GM18505 (cell line): ENCODE measurements around the gene NBAS.
A peak's percentile ranks its signal among the peaks of the same experiment; 100 is the strongest.

Experiments
- ATAC-seq: cut with Tn5 transposase; IDR thresholded peaks from one replicate; pipeline ENCODE4 v1.9.1; 2021; ENCODE audit not compliant: unreplicated experiment
- POLR2A ChIP-seq: IDR thresholded peaks from 4 replicates; pipeline ENCODE4 v1.6.1; 2011; ENCODE audit warnings: borderline replicate concordance; ENCODE audit not compliant: insufficient read depth, insufficient read length; ENCODE audit errors: extremely low read depth

NBAS gene

GRCh38 chr2:15582710-15583357 lies 21.7 kb upstream of the NBAS start:
- no peak for ATAC-seq
- no peak for TF ChIP-seq POLR2A

GRCh38 chr2:15580451-15580850 lies 19.3 kb upstream of the NBAS start:
- no peak for TF ChIP-seq POLR2A
- no peak for ATAC-seq

GRCh38 chr2:15579641-15580040 lies 18.5 kb upstream of the NBAS start:
- no peak for ATAC-seq
- TF ChIP-seq POLR2A, result no peak

- peak; percentile 90 for ATAC-seq
- no peak for TF ChIP-seq POLR2A
These were observed 16.1 kb upstream of the NBAS start for GRCh38 chr2:15577071-15577735.

GRCh38 chr2:15571729-15572128 lies 10.6 kb upstream of the NBAS start:
- ATAC-seq, result no peak
- no peak for TF ChIP-seq POLR2A

- TF ChIP-seq POLR2A, result no peak
- ATAC-seq, result no peak
These were observed 9.0 kb upstream of the NBAS start for GRCh38 chr2:15570104-15570503.

- ATAC-seq, result no peak
- TF ChIP-seq POLR2A, result no peak
These were observed 7.7 kb upstream of the NBAS start for GRCh38 chr2:15568874-15569273.

- no peak for ATAC-seq
- no peak for TF ChIP-seq POLR2A
These were observed 5.8 kb upstream of the NBAS start for GRCh38 chr2:15566912-15567311.

GRCh38 chr2:15565994-15566671 lies 5.0 kb upstream of the NBAS start:
- no peak for ATAC-seq
- TF ChIP-seq POLR2A, result no peak

GRCh38 chr2:15565392-15565791 lies 4.3 kb upstream of the NBAS start:
- no peak for TF ChIP-seq POLR2A

GRCh38 chr2:15563227-15564100 lies 2.3 kb upstream of the NBAS start:
- no peak for ATAC-seq

More at GRCh38 chr2:15565392-15565791, 4.3 kb upstream of the NBAS start:
- no peak for ATAC-seq

GRCh38 chr2:15562354-15563031 lies 1.4 kb upstream of the NBAS start:
- no peak for ATAC-seq

More at GRCh38 chr2:15563227-15564100, 2.3 kb upstream of the NBAS start:
- TF ChIP-seq POLR2A, result no peak

GRCh38 chr2:15561574-15562344 lies 625 bp upstream of the NBAS start:
- peak; percentile 16 for ATAC-seq
- TF ChIP-seq POLR2A, result no peak

More at GRCh38 chr2:15562354-15563031, 1.4 kb upstream of the NBAS start:
- no peak for TF ChIP-seq POLR2A
